ENCODE data around the gene HNRNPL.

GRCh38 chr19:38891771-38892170 lies 42.0 kb upstream of the HNRNPL start:
- TF ChIP-seq EZH2 (IDR thresholded peaks at IDR 0.05; ENCODE audit: borderline replicate concordance, insufficient read depth, low read length, poor library complexity, severe bottlenecking), result no peak
- no peak for TF ChIP-seq CTCF (IDR thresholded peaks at IDR 0.05; ENCODE audit: poor library complexity, severe bottlenecking)
- TF ChIP-seq TAF1 (IDR thresholded peaks at IDR 0.05; ENCODE audit: low read depth), result no peak

Data from neural cell (in vitro differentiated cells).